IPS-18c (cell line): Measurements from ENCODE around the gene EIF2S3B.

Experiments
- H3K4me3 ChIP-seq: 2 replicates; pipeline ENCODE4 v1.7.0; 2013; ENCODE audit warnings: low read depth, mild to moderate bottlenecking, low read length, moderate library complexity; ENCODE audit not compliant: insufficient read depth
- H3K9me3 ChIP-seq: one replicate; pipeline ENCODE4 v1.6.1; 2013; ENCODE audit warnings: mild to moderate bottlenecking, low read length, moderate library complexity; ENCODE audit not compliant: control insufficient read depth, insufficient read depth

The EIF2S3B gene

DNA sequence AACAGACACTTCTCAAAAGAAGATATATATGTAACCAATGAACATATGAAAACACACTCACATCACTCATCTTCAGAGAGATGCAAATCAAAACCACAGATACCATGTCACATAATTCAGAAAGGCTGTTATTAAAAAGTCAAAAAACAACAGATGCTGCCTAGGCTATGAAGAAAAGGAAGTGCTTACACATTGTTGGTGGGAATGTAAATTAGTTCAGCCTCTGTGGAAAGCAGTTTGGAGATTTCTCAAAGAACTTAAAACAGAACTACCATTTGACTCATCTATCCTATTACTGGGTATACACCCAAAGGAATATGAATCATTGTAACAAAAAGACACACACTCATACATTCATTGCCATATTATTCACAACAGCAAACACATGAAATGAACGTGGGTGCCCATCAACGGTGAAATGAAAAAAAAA lies 35.1 kb downstream of the EIF2S3B start:
- Histone ChIP-seq H3K9me3 (no peaks in the 10 kb centered on the region), H3K4me3 (no peak overlapping the region)

DNA sequence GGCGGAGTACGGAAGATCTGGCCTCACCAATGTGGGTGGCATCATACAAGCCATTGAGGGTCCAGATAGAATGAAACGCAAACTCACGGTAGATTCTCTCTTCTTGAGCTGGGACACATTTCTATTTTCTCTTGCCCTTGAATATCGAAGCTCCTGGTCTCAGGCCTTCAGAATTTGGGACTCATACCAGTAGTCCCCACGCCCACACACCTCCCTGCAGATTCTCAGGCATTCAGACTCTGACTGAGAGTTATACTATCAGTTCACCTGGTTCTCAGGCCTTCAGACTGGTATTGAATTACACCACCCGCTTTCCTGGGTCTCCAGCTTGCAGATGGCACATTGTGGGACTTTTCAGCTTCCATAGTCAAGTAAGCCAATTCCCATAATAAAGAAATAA lies 37.8 kb downstream of the EIF2S3B start:
- Histone ChIP-seq H3K9me3 (no peaks in the 10 kb centered on the region), H3K4me3 (no peak overlapping the region)

DNA sequence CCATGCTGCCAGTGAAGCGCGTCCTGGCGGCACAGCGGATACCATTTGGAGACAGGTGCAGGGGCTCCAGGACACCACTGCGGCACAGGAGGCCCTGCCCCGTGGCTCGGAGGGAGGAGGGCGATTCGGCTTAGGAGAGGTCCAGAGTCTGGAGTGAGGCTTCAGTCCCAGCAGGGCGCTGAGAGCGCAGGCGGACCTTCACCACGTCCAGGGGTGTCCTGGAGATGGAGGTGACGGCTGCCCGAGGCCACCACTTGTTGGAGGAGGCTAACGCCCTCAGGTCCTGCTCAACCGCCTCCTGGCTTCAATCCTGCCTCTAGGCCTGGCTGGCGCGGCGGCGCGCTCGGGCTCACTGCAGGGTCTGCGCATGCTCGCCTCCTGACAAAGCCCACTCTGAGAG lies 45.7 kb downstream of the EIF2S3B start:
- no peak overlapping the region for H3K4me3 ChIP-seq
- no peaks in the 10 kb centered on the region for H3K9me3 ChIP-seq

DNA sequence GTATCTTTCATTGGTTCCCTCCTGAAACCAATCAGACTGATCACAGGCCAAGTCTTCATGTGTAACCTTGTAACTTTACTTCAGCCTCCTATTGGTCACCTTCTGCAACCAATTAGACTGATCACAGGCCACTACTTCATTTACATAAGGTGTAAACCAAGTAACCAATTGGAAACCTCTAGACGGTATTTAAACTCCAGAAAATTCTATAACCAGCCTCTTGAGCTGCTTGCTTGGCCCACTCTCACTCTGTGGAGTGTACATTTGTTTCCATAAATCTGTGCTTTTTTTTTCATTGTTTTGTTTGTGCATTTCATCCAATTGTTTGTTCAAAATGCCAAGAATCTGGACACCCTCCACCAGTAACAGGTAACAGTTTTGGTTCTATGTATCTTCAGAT lies 47.5 kb downstream of the EIF2S3B start:
- no peak overlapping the region for H3K4me3 ChIP-seq

DNA sequence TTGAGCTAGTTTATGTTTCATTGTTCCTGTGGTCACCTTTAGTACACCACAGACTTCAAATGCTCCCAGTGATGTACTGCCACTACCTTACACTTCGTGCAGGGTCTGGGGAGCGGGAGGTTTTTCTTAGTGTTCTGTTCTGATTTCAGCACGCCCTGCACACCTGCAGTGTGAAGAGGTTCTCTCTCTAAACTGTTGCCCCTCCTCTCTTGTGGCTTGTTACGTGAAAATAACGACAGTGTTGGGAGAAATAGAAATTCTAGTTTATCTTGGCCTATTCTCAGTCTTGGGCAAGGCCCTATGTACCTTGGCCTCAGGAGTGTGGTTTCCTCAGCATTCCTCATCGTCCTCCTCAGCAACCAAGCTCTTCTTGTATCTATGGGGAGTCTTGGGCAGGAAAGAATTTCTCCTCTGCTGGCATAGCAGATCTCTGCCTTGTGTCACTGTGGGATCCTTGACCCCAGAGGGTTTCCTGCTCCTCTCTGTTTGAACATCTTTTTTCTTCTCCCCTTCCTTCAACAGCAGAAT lies 48.6 kb downstream of the EIF2S3B start:
- H3K9me3 ChIP-seq, result no peaks in the 10 kb centered on the region
- no peak overlapping the region for H3K4me3 ChIP-seq

More for the DNA sequence above, 47.5 kb downstream of the EIF2S3B start:
- H3K9me3 ChIP-seq, result no peaks in the 10 kb centered on the region

DNA sequence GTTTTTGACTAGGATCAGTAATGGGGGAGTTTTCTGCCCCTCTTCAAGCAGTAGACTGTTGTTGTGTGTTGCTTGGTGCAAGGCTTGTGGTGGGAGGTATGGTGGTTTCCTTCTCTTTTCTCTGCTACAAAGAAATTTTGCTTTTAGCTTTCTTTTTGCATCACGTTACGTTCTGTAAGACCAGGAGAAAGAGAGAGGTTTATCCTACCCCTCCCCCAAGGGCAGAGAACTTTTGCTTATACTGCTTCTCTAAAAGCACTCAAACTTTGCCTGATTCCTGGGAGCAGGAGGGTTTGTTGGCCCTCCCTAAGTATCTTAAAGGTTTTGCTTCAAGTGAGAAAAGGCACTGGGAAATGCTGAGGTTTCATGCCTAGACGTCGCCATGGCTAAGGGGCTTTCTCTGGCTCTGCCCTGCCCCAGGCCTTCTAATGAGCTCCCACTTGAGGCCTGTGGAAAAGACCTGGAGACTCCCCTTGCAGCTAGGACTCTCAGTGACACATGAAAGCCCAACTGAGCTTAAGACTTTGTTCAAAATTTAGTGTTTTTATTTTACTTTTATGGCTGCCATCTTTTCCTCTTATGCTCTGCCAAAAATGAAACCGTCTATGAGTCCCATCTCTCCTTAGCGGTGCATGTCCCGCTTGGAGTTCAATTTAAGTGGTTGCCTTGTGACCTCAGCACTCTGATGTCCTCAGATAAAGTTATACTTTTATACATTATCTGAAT lies 49.2 kb downstream of the EIF2S3B start:
- H3K4me3 ChIP-seq, result no peak overlapping the region
- H3K9me3 ChIP-seq, result no peaks in the 10 kb centered on the region

DNA sequence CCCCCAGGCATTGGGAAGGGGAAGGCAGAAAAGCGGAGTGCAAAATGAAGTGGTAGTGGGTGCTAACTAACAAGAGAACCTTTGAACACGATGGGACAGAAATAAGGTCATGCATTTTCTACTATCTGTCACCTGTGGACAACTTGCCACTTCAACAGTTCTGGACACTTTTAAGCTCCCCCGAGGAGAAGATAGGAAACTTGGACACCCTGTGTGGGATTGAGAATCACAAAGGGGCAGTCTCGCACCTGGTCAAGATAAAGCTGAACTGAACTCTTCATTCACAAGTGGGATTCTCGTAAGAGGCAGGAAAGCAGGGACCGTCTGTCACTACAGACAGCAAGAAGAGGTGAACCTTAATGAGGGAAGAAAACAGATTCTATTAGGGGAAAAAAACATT lies 51.6 kb downstream of the EIF2S3B start:
- H3K9me3 ChIP-seq, result no peaks in the 10 kb centered on the region

DNA sequence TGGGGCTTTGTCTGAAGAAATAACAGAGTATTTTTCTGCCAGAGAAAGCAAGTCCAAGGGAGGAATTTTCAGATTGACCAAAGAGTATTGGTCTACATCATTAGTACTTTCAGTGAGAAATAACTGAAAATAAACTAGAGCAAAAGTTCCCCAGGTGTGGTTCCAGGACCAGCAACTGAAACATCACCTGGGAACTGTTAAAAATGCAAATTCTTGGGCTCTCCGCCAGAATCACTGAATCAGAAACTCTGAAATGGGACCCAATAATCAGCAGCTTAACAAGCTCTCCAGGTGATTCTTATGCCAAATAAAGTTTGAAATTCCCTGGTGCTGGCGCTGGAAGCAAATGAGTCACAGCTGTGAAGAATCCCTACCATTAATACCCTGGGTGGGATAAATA lies 52.1 kb downstream of the EIF2S3B start:
- Histone ChIP-seq H3K4me3 (no peak overlapping the region), H3K9me3 (no peaks in the 10 kb centered on the region)

More for the DNA sequence above, 51.6 kb downstream of the EIF2S3B start:
- H3K4me3 ChIP-seq, result no peak overlapping the region
